KOPT-K1 (cell line): ENCODE results near the gene HNF1B.

Source experiments
- H3K27ac ChIP-seq: fragments of 200-600 bp; sonication (generic); 2 replicates; pipeline ENCODE4 v1.5.1; 2016; ENCODE audit warnings: antibody characterized with exemption, mild to moderate bottlenecking, low read depth, low read length; ENCODE audit not compliant: poor library complexity, severe bottlenecking
- H3K36me3 ChIP-seq: fragments of 200-600 bp; sonication (generic); 2 replicates; pipeline ENCODE4 v1.5.1; 2017; ENCODE audit warnings: antibody characterized with exemption, mild to moderate bottlenecking, low read length, moderate library complexity; ENCODE audit not compliant: insufficient read depth
- H3K9me3 ChIP-seq: fragments of 200-600 bp; sonication (generic); 2 replicates; pipeline ENCODE4 v1.5.1; 2017; ENCODE audit warnings: antibody characterized with exemption, low read length, mild to moderate bottlenecking; ENCODE audit not compliant: insufficient read depth, poor library complexity, severe bottlenecking

Gene HNF1B

DNA sequence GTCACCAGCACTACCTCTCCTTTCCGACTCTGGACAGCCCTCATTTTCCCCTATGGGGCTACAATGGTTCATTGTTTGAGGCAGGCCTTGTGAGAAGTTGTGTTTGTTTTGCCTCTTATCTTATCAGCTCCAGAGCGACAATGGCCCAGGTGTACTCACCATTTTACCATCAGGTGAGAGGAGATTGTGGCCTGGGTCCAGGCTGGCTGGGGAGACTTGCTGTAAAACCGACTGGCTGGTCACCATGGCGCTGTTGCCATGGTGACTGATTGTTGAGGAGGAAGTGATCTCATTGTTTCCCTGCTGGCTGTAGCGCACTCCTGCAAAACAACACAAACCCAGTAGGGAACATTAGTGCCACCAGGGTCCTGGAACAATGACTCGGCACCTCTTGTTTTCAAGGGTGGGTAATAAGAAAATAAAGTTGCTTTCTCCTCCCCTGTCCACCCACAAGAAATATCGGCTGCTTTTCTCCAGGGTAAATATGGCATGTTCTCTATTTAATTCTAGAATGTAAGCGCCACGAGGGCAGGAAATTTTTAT, 34.4 kb downstream of the HNF1B start:
- Histone ChIP-seq H3K36me3 (no peaks in the 10 kb centered on the region), H3K27ac (no peak overlapping the region), H3K9me3 (no peaks in the 10 kb centered on the region)

DNA sequence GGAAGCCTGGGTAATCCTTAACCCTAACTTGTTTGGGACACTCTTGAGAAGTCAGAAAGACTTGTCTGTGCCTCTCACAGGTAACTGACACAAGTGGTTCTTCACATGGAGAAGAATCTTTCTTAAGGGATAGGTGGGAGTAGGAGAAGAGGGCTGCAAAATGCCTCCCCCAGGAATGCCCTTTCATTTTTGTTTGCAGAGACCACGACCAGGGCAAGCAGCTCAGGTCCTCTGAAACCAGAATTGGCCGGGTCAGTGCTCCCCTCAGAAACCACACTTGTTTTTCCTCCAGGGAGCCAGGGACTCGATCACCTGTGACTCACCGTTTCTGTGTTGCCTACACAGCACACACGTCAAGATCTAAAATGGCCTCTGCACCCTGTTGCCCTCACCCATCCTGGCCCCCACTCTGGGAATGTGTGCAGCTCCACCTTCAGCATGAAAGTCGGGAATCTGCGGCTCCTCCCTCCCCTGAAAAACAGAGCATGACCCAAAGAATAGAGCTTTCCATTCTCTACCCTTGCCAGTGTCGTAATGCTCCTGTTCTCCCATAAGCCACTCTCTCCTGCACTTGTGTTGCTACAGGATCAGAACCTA, 36.1 kb downstream of the HNF1B start:
- H3K9me3 ChIP-seq, result no peaks in the 10 kb centered on the region
- H3K36me3 ChIP-seq, result no peaks in the 10 kb centered on the region
- H3K27ac ChIP-seq, result no peak overlapping the region

DNA sequence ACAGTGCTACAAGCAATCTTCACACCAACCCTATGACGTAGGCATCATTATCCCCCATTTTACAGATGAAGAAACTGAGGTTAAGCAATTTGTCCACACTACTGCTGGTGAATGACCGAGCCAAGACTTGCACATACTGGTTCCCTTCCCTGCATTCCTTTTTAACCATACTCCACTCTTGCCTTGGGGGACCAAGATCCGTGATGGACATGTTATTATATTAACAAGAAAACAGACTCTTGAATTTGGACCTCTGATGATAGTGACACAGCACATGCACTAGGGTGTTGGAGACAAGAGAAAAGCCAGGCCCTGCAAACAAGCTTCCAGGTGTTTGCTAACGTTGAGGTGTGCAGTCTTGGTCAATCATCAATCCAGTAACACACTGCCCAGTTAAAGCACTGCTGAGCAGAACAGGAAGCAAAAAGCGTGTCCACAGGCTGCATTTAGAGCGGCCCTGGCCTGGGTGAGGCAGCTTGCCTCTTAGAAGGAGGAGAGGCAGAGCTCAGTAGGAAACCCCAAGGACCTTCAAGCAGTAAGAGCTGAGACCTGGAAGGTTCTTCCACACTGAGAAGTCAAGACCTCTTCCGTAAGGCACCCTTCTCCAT, 36.7 kb downstream of the HNF1B start:
- H3K36me3 ChIP-seq, result no peaks in the 10 kb centered on the region
- H3K27ac ChIP-seq, result no peak overlapping the region
- H3K9me3 ChIP-seq, result no peaks in the 10 kb centered on the region

DNA sequence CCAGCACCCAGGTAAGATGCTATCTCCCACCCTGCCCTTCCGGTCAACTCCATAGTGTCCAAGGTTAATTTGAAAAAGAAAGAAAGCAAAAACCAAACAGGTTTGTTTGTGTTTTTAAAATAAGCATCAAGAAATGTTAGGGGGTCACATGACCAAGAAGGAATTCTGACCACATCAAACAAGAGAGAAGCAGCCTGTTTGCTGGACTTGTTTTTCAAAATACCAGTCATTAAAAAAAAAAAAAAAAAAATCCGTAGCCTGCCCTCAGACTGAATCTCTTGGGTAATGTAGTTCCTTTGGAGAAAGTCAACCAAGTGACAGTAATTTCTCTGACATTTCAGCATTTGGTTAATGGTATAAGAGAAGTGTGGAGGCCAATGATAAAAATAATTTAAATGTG, 38.4 kb downstream of the HNF1B start:
- no peaks in the 10 kb centered on the region for H3K36me3 ChIP-seq
- H3K9me3 ChIP-seq, result no peaks in the 10 kb centered on the region
- H3K27ac ChIP-seq, result no peak overlapping the region

DNA sequence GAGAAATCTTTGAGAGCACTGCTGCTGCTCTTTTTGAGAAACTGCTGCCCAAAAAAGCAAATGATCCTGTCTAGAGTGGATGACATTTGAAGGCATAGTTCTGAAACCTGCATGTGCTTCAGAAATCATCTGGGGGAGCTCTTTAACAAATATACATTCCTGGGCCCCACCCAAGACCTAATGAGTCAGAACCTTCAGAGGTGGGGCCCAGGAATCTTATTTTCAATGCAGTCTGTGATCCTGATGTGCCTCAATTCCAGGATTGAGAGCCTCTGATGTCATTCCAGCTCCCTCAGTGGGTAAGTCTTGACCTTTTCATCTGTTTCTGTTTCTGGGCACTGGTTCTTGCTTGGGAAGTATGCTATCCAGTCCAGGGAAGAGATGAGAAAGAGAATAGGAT, 42.3 kb downstream of the HNF1B start:
- Histone ChIP-seq H3K27ac (no peak overlapping the region), H3K9me3 (no peaks in the 10 kb centered on the region), H3K36me3 (no peaks in the 10 kb centered on the region)

DNA sequence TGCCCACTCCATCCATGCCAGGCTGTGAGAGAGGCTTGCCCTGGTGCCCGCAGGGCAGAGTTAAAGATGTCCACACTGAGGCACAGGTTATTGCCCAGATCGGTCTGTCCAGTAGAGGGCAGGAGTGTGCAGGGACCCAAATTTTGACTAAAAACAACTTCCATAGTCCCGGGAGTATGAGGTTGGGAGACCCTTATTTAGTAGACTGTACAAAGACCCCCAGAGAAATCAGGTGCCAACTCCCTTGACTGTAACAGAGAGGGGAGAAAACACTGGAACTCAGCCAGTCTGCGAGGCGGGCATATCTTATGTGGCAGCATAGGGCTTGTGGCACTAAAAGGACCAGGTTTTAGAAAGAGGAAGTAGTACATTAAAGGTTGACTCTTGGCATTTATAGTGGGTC, 43.4 kb downstream of the HNF1B start:
- Histone ChIP-seq H3K9me3 (no peaks in the 10 kb centered on the region), H3K27ac (no peak overlapping the region), H3K36me3 (no peaks in the 10 kb centered on the region)

DNA sequence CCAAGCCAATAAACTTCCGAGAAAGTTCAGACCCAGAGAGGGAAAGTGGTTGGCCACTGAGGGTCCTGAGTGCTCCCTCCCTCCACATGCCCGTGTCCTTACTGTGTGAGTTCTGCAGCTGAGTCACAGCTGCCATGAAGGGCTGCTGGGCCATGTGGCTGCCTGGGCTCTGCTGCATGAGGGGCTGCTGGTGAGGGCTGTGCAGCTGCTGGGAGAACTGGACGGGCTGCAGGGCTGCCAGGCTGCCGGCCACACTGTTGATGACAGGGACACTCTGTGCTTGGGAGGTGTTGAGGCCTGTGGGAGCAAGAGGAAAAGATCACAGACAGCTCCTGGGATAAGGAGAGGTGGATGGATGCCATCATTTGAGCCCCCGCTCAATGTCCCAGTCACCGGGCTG, 44.0 kb downstream of the HNF1B start:
- no peak overlapping the region for H3K27ac ChIP-seq
- no peaks in the 10 kb centered on the region for H3K36me3 ChIP-seq

DNA sequence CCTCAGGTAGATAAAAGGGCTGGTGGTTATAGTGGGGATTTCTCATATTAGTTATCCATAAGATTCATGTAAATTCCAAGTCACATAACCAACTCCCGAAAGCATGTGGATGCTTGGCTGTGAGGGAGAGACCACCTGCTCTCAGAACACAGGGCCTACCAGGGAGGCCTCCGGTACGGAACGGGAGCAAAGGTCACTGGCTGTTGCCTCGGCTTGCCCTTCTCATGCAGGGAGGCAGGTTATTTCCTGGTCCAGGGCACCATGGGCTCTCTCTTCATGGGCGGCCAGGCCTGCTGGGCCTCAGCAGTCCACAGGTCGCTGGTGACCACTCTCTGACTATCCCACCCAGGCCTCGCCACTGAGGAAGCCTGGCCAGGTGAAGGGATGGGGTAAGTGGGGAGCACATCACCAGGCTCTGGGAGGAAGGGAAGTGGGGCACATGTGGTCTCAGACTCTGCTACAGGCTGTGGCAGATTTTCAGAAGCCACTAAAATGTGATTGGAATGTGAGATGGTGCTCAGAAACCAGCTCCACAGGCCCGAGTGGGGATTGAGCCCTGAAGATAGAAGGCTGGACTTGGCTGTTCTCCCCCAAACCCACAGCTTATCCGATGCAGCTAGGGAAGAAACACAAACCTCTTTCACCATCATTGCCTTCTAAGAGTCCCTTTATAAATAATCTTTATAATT, 45.4 kb downstream of the HNF1B start:
- H3K9me3 ChIP-seq, result peaks cover 5% of the 10 kb centered on the region
- H3K36me3 ChIP-seq, result no peaks in the 10 kb centered on the region
- no peak overlapping the region for H3K27ac ChIP-seq

More for the DNA sequence above, 44.0 kb downstream of the HNF1B start:
- no peaks in the 10 kb centered on the region for H3K9me3 ChIP-seq

DNA sequence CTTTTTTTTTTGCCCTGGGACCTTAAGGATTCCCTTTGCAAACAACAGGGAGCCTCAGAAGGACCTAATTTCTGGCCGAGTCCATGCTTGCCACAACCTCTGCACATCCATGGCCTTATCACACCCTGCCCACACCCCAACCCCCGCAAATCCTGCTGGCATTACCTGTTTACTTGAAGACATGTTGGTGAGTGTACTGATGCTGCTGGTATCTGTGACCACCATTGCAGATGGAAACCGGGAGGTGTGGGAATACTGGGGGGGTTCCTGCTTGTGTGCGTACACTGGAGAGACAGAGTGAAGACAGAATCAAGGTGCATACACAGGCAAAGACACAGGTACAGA, 46.0 kb downstream of the HNF1B start:
- peaks cover 5% of the 10 kb centered on the region for H3K9me3 ChIP-seq
- H3K36me3 ChIP-seq, result no peaks in the 10 kb centered on the region
- H3K27ac ChIP-seq, result no peak overlapping the region

DNA sequence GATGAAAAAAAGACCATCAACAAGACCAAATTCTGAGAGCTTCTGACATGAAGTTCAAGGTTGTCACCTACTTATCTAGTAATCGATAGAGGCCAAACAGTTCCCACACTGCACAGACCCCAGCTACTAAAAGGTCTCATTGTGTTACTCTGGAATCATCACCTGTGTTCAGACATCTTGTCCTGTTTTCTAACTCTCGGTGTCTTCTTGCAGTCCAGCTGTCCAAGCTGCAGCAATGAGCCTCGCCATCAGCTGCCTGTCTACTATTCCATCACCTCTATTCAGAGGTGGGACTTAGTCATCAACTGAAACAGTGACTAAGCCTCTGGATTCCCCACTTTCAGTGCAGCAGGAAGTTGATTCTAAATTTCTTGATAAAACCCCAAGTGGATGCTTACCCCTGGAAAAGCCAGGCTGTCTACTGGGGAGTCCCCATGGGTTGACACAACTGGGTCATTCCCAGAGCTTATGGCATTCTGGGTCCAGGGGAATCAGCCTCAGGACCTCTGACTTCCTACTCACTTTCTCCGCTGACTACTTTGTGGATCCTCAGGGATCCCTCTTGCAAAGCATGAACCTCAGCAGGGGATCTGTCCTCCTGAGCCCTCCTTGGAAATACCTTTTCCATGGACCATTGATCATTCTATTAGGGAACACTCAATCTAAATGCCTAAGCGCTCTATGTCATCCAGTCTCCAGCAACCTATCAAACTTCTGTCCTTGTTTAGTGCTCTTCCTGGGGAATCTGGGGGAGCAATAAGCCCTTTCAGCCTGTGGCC, 46.5 kb downstream of the HNF1B start:
- no peak overlapping the region for H3K27ac ChIP-seq
- H3K9me3 ChIP-seq, result peaks cover 5% of the 10 kb centered on the region
- H3K36me3 ChIP-seq, result no peaks in the 10 kb centered on the region

DNA sequence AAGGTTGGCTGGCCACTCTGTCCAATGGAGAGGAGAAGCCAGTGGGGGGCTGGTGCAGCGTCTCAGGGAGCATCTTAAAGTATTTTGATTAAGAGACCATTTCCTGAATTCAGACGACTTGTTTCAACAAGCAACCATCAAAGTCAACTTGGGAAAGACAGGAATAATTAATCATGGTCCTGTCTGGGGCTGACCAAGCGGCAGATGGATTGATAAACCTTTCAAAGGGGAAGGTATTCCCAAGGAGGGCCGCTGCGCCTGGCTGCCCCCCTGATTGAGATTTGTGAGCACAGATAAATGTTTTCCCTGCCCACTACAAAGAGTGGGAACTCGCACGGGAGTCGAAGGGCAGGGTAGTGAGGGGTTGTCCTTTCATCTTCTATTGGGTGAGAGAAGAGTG, 47.5 kb downstream of the HNF1B start:
- no peak overlapping the region for H3K27ac ChIP-seq
- peaks cover 5% of the 10 kb centered on the region for H3K9me3 ChIP-seq
- H3K36me3 ChIP-seq, result no peaks in the 10 kb centered on the region

DNA sequence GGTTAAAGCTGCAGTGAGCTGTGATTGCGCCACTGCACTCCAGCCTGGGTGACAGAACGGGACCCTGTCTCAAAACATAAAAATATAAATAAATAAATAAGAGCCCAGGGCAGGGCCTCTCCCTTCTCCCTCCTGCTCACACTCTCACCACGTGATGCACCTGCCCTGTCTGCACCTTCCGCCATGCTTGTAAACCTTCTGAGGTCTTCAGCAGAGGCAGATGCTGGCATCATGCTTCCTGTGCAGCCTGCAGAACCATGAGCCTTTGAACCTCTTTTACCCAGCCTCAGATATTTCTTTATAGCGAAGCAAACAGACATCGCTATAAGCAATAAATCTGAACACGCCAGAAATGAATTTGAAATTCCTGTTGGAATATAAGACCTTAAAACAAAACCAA, 48.5 kb downstream of the HNF1B start:
- Histone ChIP-seq H3K9me3 (peaks cover 5% of the 10 kb centered on the region), H3K27ac (no peak overlapping the region), H3K36me3 (no peaks in the 10 kb centered on the region)

DNA sequence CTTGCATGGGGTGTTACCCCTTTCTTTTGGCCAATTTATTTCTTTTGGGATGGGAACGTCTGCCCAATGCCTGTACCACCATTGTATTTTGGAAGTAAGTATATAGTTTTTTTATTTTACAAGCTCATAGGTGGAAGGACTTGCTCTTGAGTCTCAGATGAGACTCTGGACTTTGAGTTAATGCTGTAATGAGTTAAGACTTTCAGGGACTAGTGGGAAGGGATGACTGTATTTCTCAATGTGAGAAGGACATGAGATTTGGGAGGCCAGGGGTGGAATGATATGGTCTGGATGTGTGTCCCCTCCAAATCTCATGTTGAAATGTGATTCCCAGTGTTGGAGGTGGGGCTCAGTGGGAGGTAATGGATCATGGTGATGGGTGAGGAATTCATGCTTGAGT, 49.1 kb downstream of the HNF1B start:
- H3K36me3 ChIP-seq, result no peaks in the 10 kb centered on the region
- H3K9me3 ChIP-seq, result peaks cover 5% of the 10 kb centered on the region
- no peak overlapping the region for H3K27ac ChIP-seq

DNA sequence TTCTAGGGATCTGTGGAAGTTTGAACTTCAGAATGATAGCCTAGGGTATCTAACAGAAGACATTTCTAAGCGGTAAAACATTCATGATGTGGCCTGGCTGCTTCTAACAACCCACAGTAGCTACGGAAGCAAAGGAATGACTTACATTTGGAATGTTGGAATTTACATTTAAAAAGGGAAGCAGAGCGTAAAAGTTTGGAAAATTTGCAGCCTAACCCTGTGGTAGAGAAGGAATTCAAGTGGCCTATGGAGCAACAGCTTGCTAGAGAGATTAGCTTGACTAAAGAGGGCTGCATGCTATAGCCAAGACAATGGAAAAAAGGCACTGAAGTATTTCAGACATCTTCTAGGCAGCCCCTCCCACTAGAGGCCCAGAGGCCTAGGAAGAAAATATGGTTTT, 50.1 kb downstream of the HNF1B start:
- Histone ChIP-seq H3K9me3 (peaks cover 5% of the 10 kb centered on the region), H3K27ac (no peak overlapping the region), H3K36me3 (no peaks in the 10 kb centered on the region)

DNA sequence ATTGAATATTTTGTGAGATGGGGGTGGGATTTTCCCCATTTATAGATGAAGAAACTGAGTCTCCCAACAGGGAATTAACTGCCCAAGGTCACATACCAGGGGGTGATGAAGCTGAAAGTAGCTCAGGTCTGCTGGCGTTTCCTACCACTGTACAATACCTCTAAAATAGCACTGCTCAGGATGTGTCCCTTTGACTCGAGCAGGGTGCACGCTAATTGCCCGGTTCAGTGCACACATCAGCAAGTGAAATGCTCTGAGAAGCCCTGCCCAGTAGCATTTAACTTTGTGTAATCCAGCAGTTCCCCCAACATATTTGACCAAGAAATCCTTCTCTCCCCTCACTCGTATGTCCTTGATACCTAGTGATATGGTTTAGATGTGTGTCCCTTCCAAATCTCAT, 51.5 kb downstream of the HNF1B start:
- no peak overlapping the region for H3K27ac ChIP-seq
- no peaks in the 10 kb centered on the region for H3K36me3 ChIP-seq
- H3K9me3 ChIP-seq, result peaks cover 5% of the 10 kb centered on the region
